Epidermal melanocyte (primary cell): ENCODE measurements around the gene LIPM.
"Not testable (repeated sequence)": the region's sequence is repeated elsewhere in the genome, so short reads cannot be mapped to it uniquely, and the experiment has no call there.

ENCODE experiments used
- DNase-seq: peaks from one replicate; pipeline ENCODE4 v3.0.0; 2011; ENCODE audit warnings: low spot score; ENCODE audit not compliant: insufficient read length

Gene LIPM

DNA sequence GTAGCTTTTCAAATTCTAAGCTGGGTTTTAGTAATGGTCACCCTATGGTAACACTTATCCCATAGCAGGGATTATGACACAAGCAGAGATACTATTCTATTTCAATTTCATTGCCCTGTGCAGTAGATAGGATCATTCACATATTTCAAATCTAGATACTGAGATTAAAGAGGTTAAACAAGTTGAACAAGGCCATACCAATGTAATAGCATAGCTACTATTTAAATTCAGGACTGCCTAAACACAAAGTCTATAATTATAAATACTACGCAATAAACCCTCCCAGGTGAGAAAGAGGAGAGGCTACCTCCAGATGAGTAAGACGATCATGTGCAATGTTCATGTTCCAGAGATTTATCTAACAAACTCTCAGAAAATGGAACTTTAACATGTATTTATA lies 1.1 kb downstream of the LIPM start:
- DNase-seq = no peak

DNA sequence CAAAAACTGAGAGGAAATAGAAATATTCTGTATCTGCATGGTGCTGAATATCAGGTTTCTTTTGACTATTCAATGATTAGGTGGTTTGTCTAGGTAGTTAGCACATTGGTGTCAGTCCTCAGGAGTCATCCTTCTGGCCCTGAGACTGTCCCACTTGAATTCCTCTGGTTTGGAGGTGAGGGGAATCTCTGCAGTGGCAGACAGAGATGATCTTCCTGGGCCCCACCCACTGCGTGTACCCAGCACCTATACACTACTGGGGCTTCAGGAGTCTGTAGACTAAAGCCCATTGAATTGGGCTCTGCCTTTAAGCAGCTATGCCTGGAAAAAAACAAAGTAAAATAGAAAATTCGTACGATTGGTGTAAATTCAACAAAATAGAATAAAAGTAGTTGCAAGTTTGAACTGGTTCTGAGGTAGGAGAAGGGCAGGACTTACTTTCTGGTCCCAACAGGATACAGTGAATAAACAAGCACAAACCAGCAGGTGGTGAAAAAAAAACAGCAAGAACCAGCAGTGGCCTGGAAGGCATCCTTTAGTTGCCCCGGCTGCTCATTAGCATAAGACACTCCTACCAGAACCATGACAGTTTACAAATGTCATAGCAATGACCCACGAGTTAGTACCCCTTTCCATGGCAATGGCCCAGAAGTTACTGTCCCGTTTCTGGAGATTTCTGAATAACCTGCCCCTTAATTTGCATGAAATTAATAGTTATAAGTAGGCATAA lies 1.7 kb downstream of the LIPM start:
- DNase-seq = no peak

DNA sequence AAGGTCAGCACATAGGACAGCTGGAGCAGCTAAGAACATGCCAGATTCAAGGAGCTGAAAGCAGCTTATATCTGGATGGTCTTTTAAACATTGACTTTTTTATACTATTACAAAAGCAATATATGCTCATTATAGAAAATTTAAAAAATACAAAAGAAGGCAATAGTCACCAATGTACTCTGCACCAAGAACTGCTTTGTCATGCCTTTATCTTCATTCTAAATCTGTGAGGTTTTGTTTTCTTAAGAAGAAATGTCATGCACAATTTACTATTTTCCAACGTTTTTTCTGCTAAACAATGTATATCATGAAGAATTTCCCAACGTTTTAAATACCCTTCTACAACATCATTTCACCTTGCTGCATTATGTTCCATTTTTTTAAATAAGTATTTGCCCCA lies 2.8 kb downstream of the LIPM start:
- DNase-seq = no peak

DNA sequence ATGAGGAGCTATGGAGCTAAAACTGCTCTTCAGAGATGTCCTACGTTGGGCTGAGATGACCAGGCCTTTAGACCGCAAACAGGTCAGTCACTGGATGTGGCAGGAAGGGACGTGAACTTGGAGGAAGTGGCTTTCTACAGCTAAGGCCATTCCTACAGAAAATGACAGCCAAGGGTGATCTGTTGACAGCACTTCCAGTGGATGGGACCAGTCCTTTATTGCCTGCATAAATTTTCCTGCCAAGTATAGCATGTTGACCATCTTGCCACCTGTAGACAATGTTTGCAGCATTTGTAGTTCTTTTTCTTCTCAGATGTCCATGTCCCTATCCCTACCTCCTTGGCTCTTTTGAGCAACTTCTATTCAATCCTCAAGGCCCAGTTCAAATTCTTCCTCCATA lies 3.4 kb downstream of the LIPM start:
- no peak for DNase-seq

DNA sequence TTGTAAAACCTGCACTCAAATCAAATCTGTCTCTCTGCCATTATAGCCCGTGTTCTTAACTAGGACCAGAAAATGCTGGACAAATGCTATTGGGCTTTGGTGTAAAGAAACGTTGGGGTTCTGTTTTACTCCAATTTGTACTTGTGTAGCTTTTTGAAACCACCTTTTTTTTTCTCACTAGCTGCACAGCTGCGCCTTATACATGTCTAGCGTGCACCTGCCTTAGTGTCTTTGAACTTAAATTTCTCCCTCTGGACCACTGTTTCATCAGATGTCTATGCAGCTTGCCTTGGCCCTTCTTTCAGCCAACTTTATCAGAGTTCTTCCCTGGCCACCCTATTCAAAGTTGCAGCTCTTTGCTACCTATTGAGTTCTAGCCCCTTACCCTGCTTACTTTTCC lies 7.1 kb downstream of the LIPM start:
- no peak for DNase-seq

DNA sequence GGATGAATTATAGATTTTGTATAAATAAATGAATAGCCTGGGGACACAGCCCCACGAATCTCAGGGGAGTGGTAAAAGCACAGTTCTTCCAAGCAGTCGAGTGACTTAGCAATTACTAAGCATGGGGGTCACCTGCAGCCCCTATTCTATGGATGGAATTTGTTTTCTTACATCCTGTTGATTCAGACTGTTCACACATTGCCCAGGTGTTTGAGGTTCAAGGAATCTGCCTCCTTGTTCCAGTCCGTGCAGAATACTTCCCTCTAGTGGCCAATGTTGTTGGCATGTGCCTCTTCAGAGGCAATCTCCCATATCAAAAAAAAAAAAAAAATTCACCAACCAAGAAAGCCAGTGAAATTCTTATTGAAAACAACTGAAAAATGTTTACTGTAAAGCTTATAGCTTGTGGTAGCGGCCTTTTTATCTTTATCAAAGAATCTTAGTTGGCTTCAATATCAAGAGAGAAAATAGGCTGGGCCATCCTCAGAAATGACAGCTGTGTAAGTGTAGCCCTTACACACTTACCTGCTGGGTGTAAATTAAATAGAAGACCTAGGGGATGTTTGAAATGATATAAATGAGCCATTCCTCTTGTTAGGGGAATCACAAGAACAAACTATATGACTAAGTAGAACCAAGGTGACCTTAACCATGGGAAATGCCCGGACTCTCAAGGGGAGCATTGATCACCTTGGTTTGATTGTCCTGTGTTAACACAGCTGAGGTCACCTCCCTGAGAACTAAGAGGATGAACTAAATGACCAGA lies 7.8 kb downstream of the LIPM start:
- DNase-seq = no peak

DNA sequence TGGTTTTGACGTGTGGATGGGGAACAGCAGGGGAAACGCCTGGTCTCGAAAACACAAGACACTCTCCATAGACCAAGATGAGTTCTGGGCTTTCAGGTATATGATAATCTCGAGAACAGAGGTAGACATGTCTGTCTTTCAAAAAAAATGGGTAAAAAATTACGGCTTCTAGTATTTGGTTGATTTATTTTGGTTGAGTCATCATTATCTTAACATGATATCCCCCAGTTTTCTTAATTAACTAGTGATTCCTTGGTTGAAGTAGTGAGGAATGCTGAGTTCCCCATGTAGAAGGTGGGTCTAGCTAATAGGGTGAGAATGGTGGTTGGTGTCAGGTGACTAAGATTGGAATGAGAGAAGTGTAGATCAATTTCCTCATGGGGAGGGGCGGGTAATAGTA lies 10.7 kb downstream of the LIPM start:
- no peak for DNase-seq

DNA sequence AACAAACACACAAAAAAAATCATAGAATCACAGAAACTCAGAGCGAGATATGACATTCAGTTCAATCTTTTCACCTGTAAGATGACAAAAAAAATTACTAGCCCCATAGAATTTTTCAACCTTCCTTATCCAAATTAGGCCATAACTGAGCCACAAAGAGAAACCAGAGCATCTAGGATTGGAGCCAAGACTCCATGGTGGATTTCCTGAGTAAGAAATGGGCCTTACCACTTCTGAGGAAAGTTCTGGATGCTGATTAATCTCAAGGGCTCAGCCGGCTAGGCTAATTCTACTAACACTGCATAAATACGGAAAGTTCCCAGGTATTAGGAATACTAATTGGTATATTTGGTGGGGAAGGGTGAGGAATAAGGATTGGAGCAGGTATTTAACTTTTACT lies 16.8 kb downstream of the LIPM start:
- DNase-seq = no peak

DNA sequence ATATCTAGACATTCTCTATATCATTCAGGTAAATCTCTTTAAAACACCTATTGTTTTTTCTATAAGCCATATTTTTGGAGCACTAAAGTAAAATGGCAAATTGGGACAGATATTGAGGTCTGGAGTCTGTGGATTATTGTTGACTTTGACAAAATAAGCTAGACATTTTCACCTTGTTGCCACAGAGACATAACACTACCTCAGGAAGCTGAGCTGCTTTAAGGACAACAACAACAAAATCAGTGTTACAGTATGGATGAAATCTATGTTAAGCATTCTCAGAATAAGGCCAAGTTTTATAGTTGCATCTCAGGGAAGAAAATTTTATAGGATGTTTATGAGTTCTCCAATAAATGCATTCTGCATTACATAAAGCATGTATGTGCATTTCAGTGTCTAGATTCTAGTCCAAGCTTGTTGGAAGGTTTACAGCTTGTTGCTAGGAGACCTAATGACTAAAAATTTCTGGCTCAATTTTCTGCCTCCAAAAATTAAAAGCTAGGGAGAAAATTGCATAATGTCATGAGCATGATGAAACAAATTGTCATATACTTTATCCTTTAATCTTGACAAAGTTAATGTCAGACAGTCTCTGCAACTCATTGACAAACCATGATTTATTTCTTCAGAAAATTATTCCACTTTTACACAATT lies 18.3 kb downstream of the LIPM start:
- no peak for DNase-seq

DNA sequence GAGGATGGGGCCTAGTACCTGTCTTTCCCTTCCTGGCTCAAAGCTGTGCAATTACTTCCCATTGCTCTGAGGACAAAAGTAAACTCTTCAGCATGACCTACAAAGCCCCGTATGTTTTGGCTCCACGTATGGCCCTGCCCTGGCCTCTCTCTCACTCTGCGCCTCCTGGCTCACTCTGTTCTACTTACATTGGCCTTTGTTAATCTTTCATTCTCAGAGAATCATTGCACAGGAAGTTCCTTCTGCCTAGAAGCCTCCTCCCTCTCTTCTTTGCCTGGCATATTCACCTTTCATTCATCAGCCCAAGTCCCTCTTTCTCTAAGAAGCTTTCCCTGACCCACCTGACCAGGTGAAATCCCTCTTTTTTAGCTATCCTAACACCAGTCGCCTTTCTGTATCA lies 23.9 kb downstream of the LIPM start:
- no peak for DNase-seq

DNA sequence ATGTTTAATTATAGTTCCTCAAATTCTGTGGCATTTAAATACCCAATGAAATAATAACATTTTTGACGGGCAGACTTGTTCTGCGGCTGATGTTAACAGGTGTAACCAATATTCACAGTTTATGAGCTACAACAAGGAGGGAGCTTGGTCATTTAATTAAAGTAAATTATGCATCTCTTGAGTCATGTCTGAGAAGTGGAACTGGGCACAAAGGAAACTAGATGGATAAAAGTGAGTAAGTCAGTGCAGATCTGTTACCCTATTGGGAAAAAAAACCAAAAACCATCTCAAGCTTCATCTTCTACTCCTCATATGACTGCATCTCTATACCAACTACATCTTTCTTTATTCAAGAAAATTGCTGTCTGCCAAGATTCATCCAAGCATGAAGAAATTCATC lies 25.1 kb downstream of the LIPM start:
- no peak for DNase-seq

DNA sequence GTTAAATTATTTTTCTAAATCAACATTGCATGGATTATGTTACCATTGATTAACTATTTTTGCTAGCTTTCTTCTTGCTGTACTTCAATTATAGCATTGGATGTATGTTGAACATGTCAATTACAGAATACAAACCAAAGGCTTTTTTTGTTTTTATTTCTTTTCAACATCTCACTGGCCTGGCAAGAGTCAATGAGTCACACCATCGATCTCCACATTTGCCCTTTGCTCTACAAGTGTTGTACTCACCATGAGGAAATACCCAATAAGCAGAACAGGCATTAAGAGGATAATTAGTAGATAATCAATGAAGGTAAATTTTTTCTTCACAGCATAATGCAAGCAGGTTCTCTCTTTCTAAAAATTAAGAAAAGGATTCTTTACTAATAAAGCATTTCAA lies 25.8 kb downstream of the LIPM start:
- DNase-seq = no peak

DNA sequence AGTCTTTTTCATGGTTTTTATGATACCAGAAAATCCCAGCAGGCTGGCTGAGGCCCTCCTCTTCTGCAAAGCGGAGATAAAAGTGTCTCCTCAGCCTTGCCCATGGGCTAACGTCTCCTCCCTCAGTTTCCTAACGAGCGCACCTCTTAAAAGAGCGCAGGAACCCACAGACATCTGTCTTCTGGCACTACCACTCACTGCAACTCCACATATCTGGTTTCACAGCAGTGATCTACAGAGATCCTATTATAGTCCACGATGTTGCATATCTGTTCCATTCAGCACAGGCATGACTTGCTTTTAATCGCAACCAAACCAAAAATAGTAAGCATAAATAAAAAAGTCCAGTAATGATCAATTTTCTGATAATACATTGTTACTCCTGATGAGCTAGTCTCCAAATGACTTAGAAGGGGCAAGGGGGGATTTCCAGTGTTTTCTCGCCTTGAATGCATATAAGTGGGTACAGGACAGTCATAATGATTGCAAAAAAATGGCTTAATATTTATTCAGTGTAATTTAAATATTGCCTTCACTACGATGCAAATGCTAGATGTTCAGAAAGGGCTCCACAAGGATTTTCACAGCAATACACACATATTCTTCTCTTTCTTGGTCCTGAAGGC lies 28.2 kb downstream of the LIPM start:
- DNase-seq = no peak

DNA sequence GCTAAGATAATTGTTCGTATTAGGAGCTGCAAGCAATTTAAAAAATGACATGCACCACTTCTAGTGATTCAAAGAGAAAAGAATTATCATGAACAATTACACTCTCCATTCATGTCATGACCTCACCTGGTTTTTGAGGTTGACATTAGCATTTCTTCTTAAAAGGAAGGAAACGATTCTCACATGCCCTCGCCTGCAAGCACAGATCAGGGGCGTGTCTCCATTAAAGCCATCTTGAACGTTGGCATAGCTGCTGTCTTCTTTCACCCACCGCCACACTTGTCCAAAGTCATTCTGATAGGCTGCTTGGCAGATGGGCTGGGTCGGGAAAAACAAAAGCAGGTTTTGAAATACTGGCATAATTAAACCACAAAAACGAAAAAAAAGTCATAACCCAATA lies 29.2 kb downstream of the LIPM start:
- DNase-seq = no peak

DNA sequence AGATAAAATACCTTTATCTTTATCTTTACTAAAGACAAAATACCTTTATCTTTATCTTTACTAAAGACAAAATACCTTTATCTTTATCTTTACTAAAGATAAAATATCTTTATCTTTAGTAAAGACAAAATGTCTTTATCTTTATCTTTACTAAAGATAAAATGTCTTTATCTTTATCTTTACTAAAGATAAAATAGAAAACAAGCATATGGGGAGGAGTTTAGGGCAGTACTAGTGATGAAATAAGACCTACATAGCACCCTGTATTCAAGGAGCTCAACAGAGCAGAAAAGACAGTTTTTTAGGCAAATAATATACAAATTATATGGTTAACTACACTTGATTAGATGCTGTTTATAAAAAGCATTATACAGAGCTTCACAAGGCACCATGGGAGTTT lies 29.8 kb downstream of the LIPM start:
- no peak for DNase-seq

DNA sequence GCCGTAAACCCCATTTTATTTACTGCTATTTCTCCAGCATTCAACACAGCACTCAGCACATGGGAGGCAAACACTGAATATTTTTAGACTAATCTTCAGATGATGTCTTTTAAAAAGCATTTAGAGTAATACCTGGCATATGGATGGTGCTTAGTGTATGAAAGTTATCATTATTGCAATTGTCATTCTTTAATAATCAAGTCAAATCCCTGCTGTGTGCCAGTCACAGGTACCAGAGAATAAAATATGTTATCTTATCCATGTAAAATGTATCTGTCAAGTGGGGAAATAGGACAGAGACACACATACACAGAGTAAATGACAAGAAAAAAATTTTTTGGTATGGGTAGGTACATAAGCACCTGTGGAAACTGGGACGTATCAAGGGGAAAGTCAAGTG lies 30.6 kb downstream of the LIPM start:
- no peak for DNase-seq

DNA sequence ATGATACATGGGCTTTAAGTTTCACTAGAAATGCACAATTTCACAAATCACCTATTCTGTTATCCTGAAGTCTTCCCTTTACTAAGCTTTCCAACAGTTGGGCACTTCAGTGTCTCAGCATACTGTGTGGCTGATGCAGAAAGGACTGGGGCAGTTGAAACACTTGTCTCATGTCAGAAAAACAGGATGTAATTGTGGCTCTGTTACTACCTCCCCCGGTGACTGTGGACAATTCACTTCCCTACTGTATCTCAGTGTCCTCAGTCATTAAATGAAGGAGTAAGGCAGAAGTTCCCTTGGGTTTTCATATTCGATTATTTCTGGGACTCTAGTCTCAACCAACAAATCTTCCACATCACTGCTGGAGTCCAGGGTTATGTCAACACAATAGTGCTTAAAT lies 31.2 kb downstream of the LIPM start:
- DNase-seq = no peak

DNA sequence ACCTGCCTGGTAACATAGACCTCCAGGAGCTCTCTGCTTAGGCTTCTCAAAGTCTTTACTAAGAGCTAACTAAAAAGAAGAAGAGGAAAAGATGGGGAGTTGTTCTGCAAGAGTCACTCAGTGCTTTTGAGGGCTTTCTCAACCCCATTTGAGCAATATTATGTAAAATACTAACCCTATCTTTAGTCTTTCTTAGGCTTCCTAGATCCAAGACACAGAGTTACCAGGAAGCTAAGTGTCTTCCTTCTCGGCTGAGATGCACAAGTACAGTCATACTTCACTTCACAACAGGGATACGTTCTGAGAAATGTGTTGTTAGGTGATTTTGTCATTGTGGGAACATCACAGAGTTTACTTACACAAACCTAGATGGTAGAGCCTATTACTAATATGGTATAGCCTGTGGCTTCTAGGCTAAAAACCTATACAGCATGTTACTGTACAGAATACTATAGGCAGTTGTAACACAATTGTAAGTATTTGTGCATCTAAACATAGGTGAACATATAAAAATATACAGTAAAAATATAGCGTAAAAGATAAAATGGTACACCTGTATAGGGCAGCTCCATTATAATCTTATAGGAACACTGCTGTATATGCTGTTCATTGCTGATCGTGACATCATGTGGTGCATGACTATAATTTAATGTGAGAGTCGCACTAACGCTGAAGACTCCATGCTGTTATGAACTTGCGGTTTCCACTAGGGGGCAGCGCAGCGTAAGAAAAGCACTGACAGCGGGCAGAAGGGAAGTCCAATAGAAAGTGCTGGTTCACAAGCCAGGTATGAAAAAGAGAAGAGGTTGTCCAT lies 32.8 kb downstream of the LIPM start:
- DNase-seq = peak; percentile 68

DNA sequence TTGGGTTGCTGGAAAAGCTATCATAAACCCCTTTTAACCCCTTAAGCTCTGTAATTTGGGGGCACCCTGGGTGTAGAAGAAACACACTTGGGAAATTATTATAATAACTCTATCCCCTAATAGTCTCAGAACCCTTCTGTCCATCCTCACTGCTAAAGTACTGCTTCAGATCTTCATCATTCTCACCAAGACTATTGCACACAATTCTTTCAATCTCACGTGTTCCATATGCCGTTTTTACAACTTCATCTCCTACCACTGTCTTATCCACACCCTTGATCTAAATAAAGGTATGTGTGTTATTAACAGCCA lies 33.3 kb downstream of the LIPM start:
- no peak for DNase-seq

DNA sequence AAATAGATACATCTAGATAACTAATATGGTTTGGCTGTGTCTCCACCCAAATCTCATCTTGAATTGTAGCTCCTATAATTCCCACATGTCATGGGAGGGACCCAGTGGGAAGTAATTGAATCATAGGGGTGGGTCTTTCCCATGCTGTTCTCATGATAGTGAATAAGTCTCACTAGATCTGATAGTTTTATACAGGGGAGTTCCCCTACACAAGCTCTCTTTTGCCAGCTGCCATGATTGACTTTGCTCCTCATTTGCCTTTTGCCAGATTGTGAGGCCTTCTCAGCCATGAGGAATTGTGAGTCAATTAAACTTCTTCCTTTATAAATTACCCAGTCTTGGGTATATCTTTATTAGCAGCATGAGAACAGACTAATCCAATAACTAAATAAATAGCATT lies 35.1 kb downstream of the LIPM start:
- not testable (repeated sequence) for DNase-seq

DNA sequence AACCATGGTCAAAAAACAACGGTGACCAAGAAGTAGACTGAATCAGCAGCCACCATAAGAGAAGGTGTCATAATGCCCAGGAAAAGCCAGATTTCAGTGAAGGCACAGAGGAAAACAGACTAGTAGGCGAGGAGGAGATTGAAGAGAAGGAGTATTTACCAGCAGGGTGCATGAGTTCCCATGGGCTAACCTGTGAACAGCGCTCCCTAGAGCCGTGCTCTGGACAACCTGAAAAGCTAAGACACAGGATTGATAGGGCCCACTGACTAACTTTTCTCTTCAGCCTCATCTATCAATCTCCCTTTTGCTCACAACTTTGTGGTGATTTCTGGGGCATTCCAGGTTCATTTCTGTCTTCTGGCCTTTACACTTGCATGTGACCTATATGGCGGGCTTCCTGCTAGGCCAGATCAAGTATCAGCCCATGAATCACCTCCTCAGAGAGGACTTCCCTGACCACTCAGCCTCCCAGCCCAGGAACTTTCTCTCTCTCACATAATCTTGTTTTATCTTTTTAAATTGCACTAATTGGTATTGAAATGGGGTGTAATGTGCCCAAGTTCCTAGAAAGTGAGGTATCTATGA lies 36.3 kb downstream of the LIPM start:
- no peak for DNase-seq
